SK-N-SH (cell line): ENCODE data around the gene SLC9A4. TPM values are rescaled to one million over a fixed set of nuclear protein-coding genes. Genes with fewer than 3 reads are reported as not detected.

ENCODE experiments used
- CTCF ChIA-PET: fragments of 300-600, 350-600 bp; formaldehyde crosslinking; extraction: SDS; loops from one replicate; lab custom pipeline; 2021; lab: Yijun Ruan, JAX
- POLR2A ChIA-PET: fragments of 350-600 bp; sonication (Branson Sonifier 250); formaldehyde crosslinking; extraction: SDS; loops from one replicate; lab custom pipeline; 2020; ENCODE audit warnings: antibody characterized with exemption, inconsistent platforms; lab: Yijun Ruan, JAX
- DNase-seq: peaks from one replicate; pipeline ENCODE4 v3.0.0; 2012
- H2AFZ ChIP-seq: fragments of 200-600 bp; sonication (generic); 2 replicates; pipeline ENCODE4 v1.8.1; 2016; ENCODE audit warnings: antibody characterized with exemption, mild to moderate bottlenecking, low read depth
- H3F3A ChIP-seq: fragments of 200-600 bp; sonication (generic); replicated peaks from 2 replicates; pipeline ENCODE3; 2016; ENCODE audit warnings: antibody characterized with exemption, mild to moderate bottlenecking; ENCODE audit not compliant: insufficient read depth
- H3K27ac ChIP-seq, 2 experiments: fragments of 200-500 bp in 1 of 2; fragments of 200-600 bp in 1 of 2; sonication (Bioruptor generic) in 1 of 2; sonication (generic), shearing (Covaris generic) in 1 of 2; 2 replicates each; pipeline versions ENCODE4 v1.5.1 to v1.6.1; 2014 to 2016; ENCODE audit warnings: low read depth in 2 of 2, inconsistent platforms in 1 of 2, low read length in 1 of 2, mild to moderate bottlenecking in 1 of 2, mixed read lengths in 1 of 2
- H3K27me3 ChIP-seq: fragments of 200-600 bp; sonication (generic), shearing (Covaris generic); 2 replicates; pipeline ENCODE4 v1.6.1; 2016; ENCODE audit warnings: mixed run types; ENCODE audit not compliant: insufficient read depth
- H3K36me3 ChIP-seq, 2 experiments: fragments of 200-500 bp in 1 of 2; fragments of 200-600 bp in 1 of 2; sonication (Bioruptor generic) in 1 of 2; sonication (generic) in 1 of 2; replicated peaks in 1 of 2; 2 replicates each; pipeline versions ENCODE3 to v1.5.1; 2014 to 2016; ENCODE audit warnings: low read length in 1 of 2, mild to moderate bottlenecking in 1 of 2; ENCODE audit not compliant: insufficient read depth in 2 of 2, control insufficient read depth in 1 of 2
- H3K4me1 ChIP-seq, 2 experiments: fragments of 200-500 bp in 1 of 2; fragments of 200-600 bp in 1 of 2; sonication (Bioruptor generic) in 1 of 2; sonication (generic), shearing (Covaris generic) in 1 of 2; 2 replicates each; pipeline versions ENCODE4 v1.5.1 to v1.6.1; 2014 to 2016; ENCODE audit warnings: low read depth in 1 of 2, low read length in 1 of 2, mixed run types in 1 of 2; ENCODE audit not compliant: insufficient read depth in 2 of 2, control insufficient read depth in 1 of 2
- H3K4me2 ChIP-seq: fragments of 200-600 bp; sonication (generic), shearing (Covaris generic); 2 replicates; pipeline ENCODE4 v1.6.1; 2017; ENCODE audit warnings: mixed run types
- H3K4me3 ChIP-seq, 2 experiments: fragments of 200-500 bp in 1 of 2; fragments of 200-600 bp in 1 of 2; sonication (Bioruptor generic) in 1 of 2; sonication (generic), shearing (Covaris generic) in 1 of 2; 2 replicates each; pipeline versions ENCODE4 v1.5.1 to v1.8.1; 2014 to 2016; ENCODE audit warnings: low read depth in 2 of 2, inconsistent platforms in 1 of 2, low read length in 1 of 2, mild to moderate bottlenecking in 1 of 2, mixed read lengths in 1 of 2, moderate library complexity in 1 of 2
- H3K79me2 ChIP-seq: fragments of 200-600 bp; sonication (generic); 2 replicates; pipeline ENCODE4 v1.8.1; 2017; ENCODE audit warnings: mild to moderate bottlenecking; ENCODE audit not compliant: insufficient read depth
- H3K9ac ChIP-seq: fragments of 200-600 bp; sonication (generic); 2 replicates; pipeline ENCODE4 v1.6.1; 2017; ENCODE audit warnings: mixed run types
- H3K9me2 ChIP-seq: fragments of 200-600 bp; sonication (generic); 2 replicates; pipeline ENCODE4 v1.6.1; 2017; ENCODE audit warnings: mixed run types
- H3K9me3 ChIP-seq: fragments of 200-600 bp; sonication (generic); 2 replicates; pipeline ENCODE4 v1.6.1; 2017; ENCODE audit warnings: mixed run types, mild to moderate bottlenecking, moderate library complexity
- H4K20me1 ChIP-seq: fragments of 200-600 bp; sonication (generic); 2 replicates; pipeline ENCODE4 v1.6.1; 2017; ENCODE audit warnings: mild to moderate bottlenecking, mixed run types; ENCODE audit not compliant: insufficient read depth
- CHD2 ChIP-seq: fragments of 150-350 bp; IDR thresholded peaks from 2 replicates; pipeline ENCODE4 v1.6.1; 2018; ENCODE audit warnings: low read length; ENCODE audit not compliant: partially characterized antibody
- ELF1 ChIP-seq: IDR thresholded peaks from 2 replicates; pipeline ENCODE4 v1.4.0; 2012
- EP300 ChIP-seq, 2 experiments: IDR thresholded peaks; 2 replicates each; pipeline versions ENCODE4 v1.4.0 to v1.6.1; 2012; ENCODE audit warnings: borderline replicate concordance in 1 of 2, low read depth in 1 of 2, low read length in 1 of 2
- EZH2phosphoT487 ChIP-seq: fragments of 200-600 bp; sonication (generic); IDR thresholded peaks from 2 replicates; pipeline ENCODE4 v1.6.1; 2017; ENCODE audit warnings: low read depth, mixed run types, mild to moderate bottlenecking, antibody characterized with exemption, moderate library complexity, borderline replicate concordance
- FOSL2 ChIP-seq: IDR thresholded peaks from 2 replicates; pipeline ENCODE4 v1.4.0; 2012; ENCODE audit warnings: low read depth, mild to moderate bottlenecking, moderate library complexity, borderline replicate concordance
- GATA2 ChIP-seq: sonication (generic); formaldehyde crosslinking; IDR thresholded peaks from 2 replicates; pipeline ENCODE4 v1.5.0; 2020; ENCODE audit warnings: mild to moderate bottlenecking, missing genetic modification reagents
- JUND ChIP-seq: IDR thresholded peaks from 2 replicates; pipeline ENCODE4 v1.4.0; 2012
- MXI1 ChIP-seq: IDR thresholded peaks from 2 replicates; pipeline ENCODE4 v1.6.1; 2012; ENCODE audit warnings: mild to moderate bottlenecking, low read depth, low read length, improper control_type of control experiment
- NRF1 ChIP-seq: IDR thresholded peaks from 2 replicates; pipeline ENCODE4 v1.6.1; 2012; ENCODE audit warnings: low read depth, mild to moderate bottlenecking, low read length
- POLR2AphosphoS5 ChIP-seq: IDR thresholded peaks from 2 replicates; pipeline ENCODE4 v1.6.1; 2012; ENCODE audit warnings: low read depth, low read length
- RAD21 ChIP-seq: IDR thresholded peaks from 2 replicates; pipeline ENCODE4 v1.6.1; 2012; ENCODE audit warnings: mild to moderate bottlenecking, low read length
- RXRA ChIP-seq: IDR thresholded peaks from 2 replicates; pipeline ENCODE4 v1.4.0; 2012; ENCODE audit warnings: low read depth, mild to moderate bottlenecking, borderline replicate concordance
- SMC3 ChIP-seq: IDR thresholded peaks from 2 replicates; pipeline ENCODE4 v1.6.1; 2012; ENCODE audit warnings: low read depth, low read length, improper control_type of control experiment
- WGBS: methylation state at CpG from one replicate; pipeline ENCODE4 v1.1.6; 2017; ENCODE audit warnings: low lambda C conversion rate; 5-methylcytosine and 5-hydroxymethylcytosine counted together
- polyA plus RNA-seq, 3 experiments: library from polyadenylated mRNA; depleted of rRNA; stranded (reverse); fragments of >200 nt; gene quantifications; 2 replicates each; pipeline ENCODE4 v1.2.3, GENCODE V29; 2012
- TF ChIP-seq, protein P1 (sequence below): fragments of 200-600 bp; sonication (generic); IDR thresholded peaks from 2 replicates; pipeline ENCODE4 v1.6.1; 2017; ENCODE audit warnings: antibody characterized with exemption, mild to moderate bottlenecking, moderate library complexity

Gene SLC9A4
- polyA plus RNA-seq, 1 of the 3 experiments (the other 2 are of a cell fraction), result 0.07 TPM

DNA sequence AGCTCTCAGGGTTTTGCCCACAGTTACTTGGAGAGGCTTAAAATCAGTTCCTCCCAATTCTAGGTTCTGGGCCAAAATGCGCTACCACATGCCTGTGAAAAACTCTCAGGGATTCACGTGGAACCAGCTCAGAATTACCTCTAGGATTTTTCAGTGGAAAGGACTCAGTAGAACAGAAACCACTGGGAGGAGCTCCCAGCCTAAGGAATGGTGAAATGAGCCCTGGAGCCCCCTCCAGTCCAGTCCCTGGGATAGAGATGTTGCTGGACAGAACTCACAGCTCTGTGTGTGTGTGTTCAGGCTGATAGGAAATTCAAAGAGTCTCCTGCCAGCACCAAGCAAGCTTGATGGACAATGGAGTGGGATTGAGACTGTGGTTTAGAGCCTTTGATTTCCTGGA lies 21.1 kb upstream of the SLC9A4 start:
- 6% methylated on average over 2 of the region's 2 CpGs for WGBS
- TF ChIP-seq JUND (no peak), CHD2 (no peak), FOSL2 (no peak), GATA2 (CRISPR knock-in tag) (no peak), NRF1 (no peak), ELF1 (no peak), MXI1 (no peak), EP300 (IDR thresholded peaks at IDR 0.05; ENCODE audit: borderline replicate concordance in 1 of 2, low read depth in 1 of 2, low read length in 1 of 2) (no peak)
- Histone ChIP-seq H3K9me3 (peaks cover 6% of the 10 kb centered on the region; the same call in 1 of the 2 replicates), H3K36me3 (no peaks in the 10 kb centered on the region), H4K20me1 (no peaks in the 10 kb centered on the region), H3K9ac (no peak overlapping the region), H3K79me2 (no peaks in the 10 kb centered on the region), H3K4me2 (no peak overlapping the region), H3K27ac (no peak overlapping the region), H3K27me3 (peaks cover 37% of the 10 kb centered on the region; the same call in 1 of the 2 replicates), H3K4me3 (no peak overlapping the region), H3K9me2 (no peaks in the 10 kb centered on the region), H3K4me1 (no peaks in the 10 kb centered on the region), H2AFZ (no peak overlapping the region), H3F3A (no peaks in the 10 kb centered on the region)
- no peak for DNase-seq
- CTCF ChIA-PET, result interaction anchor here (0.8 to 1.8 kb wide), 3 partner anchors 9 to 432 kb away, joined by 3 to 7 read pairs (median 3); partner anchors contain the start of gene SLC9A4
- POLR2A ChIA-PET, result no interaction called here

DNA sequence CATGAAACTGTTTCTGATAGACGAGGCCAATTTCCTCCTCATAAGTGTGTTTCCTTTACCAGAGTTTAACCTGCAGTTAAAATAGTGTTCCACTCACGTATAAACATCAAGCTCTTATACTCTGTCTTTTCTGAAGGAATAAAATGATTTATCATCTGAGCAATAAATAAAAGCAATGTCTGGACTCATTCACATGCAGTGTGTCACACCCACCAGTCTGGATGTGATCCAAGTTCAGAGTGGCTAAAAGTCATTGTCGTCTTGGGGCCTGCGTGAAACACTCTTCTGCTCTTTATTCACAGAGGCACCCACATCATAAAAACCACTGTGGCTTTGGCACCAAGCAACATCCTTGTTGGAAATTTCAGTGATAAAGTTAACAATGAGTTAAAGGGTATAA lies 19.5 kb upstream of the SLC9A4 start:
- Histone ChIP-seq H3K36me3 (no peaks in the 10 kb centered on the region), H3K4me3 (no peak overlapping the region), H4K20me1 (no peaks in the 10 kb centered on the region), H3K79me2 (no peaks in the 10 kb centered on the region), H2AFZ (no peak overlapping the region), H3K9ac (no peak overlapping the region), H3K27ac (no peak overlapping the region), H3K9me3 (peaks cover 6% of the 10 kb centered on the region; the same call in 1 of the 2 replicates), H3K4me1 (no peaks in the 10 kb centered on the region), H3F3A (no peaks in the 10 kb centered on the region), H3K27me3 (peaks cover 37% of the 10 kb centered on the region; the same call in 1 of the 2 replicates), H3K4me2 (no peak overlapping the region), H3K9me2 (no peaks in the 10 kb centered on the region)
- ChIA-PET POLR2A (no interaction called here), CTCF (interaction anchor here (1.9 kb wide), 1 partner anchor 19 kb away, joined by 5 read pairs; the partner anchor contains the start of gene SLC9A4)
- WGBS, result 12% methylated on average over 4 of the region's 4 CpGs
- TF ChIP-seq RXRA (no peak), RAD21 (no peak), FOSL2 (no peak), EZH2phosphoT487 (no peak), POLR2AphosphoS5 (no peak), SMC3 (no peak), JUND (no peak)
- TF ChIP-seq, protein P1, sequence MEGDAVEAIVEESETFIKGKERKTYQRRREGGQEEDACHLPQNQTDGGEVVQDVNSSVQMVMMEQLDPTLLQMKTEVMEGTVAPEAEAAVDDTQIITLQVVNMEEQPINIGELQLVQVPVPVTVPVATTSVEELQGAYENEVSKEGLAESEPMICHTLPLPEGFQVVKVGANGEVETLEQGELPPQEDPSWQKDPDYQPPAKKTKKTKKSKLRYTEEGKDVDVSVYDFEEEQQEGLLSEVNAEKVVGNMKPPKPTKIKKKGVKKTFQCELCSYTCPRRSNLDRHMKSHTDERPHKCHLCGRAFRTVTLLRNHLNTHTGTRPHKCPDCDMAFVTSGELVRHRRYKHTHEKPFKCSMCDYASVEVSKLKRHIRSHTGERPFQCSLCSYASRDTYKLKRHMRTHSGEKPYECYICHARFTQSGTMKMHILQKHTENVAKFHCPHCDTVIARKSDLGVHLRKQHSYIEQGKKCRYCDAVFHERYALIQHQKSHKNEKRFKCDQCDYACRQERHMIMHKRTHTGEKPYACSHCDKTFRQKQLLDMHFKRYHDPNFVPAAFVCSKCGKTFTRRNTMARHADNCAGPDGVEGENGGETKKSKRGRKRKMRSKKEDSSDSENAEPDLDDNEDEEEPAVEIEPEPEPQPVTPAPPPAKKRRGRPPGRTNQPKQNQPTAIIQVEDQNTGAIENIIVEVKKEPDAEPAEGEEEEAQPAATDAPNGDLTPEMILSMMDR, result no peak
- no peak for DNase-seq
